Loucy (cell line): ENCODE measurements around the gene GBX2.

ENCODE experiments used
- H2AFZ ChIP-seq: fragments of 200-600 bp; sonication (generic); 2 replicates; pipeline ENCODE4 v1.6.0; 2016; ENCODE audit warnings: antibody characterized with exemption, mild to moderate bottlenecking, low read length, moderate library complexity
- H3F3A ChIP-seq: fragments of 200-600 bp; 2 replicates; pipeline ENCODE4 v1.6.0; 2016; ENCODE audit warnings: antibody characterized with exemption, low read depth, mild to moderate bottlenecking
- H3K27me3 ChIP-seq: fragments of 200-600 bp; sonication (generic); 2 replicates; pipeline ENCODE4 v1.6.1; 2014; ENCODE audit warnings: low read length, mild to moderate bottlenecking; ENCODE audit not compliant: insufficient read depth, poor library complexity, severe bottlenecking
- H3K36me3 ChIP-seq: fragments of 200-600 bp; sonication (generic); 2 replicates; pipeline ENCODE4 v1.6.1; 2016; ENCODE audit warnings: low read length; ENCODE audit not compliant: insufficient read depth
- H3K4me1 ChIP-seq: fragments of 200-600 bp; sonication (generic); 2 replicates; pipeline ENCODE4 v1.5.1; 2014; ENCODE audit warnings: low read length, mild to moderate bottlenecking; ENCODE audit not compliant: insufficient read depth, poor library complexity, severe bottlenecking
- H3K4me2 ChIP-seq: fragments of 200-600 bp; sonication (generic); 2 replicates; pipeline ENCODE4 v1.6.0; 2014; ENCODE audit warnings: antibody characterized with exemption, low read length, low read depth, mild to moderate bottlenecking; ENCODE audit not compliant: poor library complexity, severe bottlenecking
- H3K4me3 ChIP-seq: fragments of 200-600 bp; sonication (generic); 2 replicates; pipeline ENCODE4 v1.5.1; 2014; ENCODE audit warnings: low read length, mild to moderate bottlenecking, mixed read lengths; ENCODE audit not compliant: poor library complexity, severe bottlenecking
- H3K79me2 ChIP-seq: fragments of 200-600 bp; sonication (generic); 2 replicates; pipeline ENCODE4 v1.6.1; 2014; ENCODE audit warnings: low read length; ENCODE audit not compliant: insufficient read depth
- H3K9ac ChIP-seq: fragments of 200-600 bp; sonication (generic); 2 replicates; pipeline ENCODE4 v1.6.0; 2014; ENCODE audit warnings: mild to moderate bottlenecking, low read depth, low read length, moderate library complexity; ENCODE audit not compliant: poor library complexity, severe bottlenecking
- H3K9me2 ChIP-seq: fragments of 200-600 bp; sonication (generic); replicated peaks from 2 replicates; pipeline ENCODE4 v1.6.1; 2016; ENCODE audit warnings: low read depth, low read length, mixed read lengths
- H3K9me3 ChIP-seq: fragments of 200-600 bp; sonication (generic); 2 replicates; pipeline ENCODE4 v1.6.1; 2014; ENCODE audit warnings: mild to moderate bottlenecking, antibody characterized with exemption, low read length, low read depth; ENCODE audit not compliant: insufficient read depth
- H4K20me1 ChIP-seq: fragments of 200-600 bp; sonication (generic); 2 replicates; pipeline ENCODE4 v1.6.0; 2014; ENCODE audit warnings: antibody characterized with exemption, low read length, mild to moderate bottlenecking; ENCODE audit not compliant: insufficient read depth, poor library complexity, severe bottlenecking
- CTCF ChIP-seq: fragments of 200-600 bp; sonication (generic); conservative IDR thresholded peaks from 2 replicates; pipeline ENCODE4 v1.5.1; 2014; ENCODE audit warnings: mild to moderate bottlenecking, antibody characterized with exemption, low read length
- EZH2phosphoT487 ChIP-seq: fragments of 200-600 bp; IDR thresholded peaks from 2 replicates; pipeline ENCODE4 v1.6.1; 2018; ENCODE audit warnings: antibody characterized with exemption, mild to moderate bottlenecking, moderate library complexity, borderline replicate concordance

The GBX2 gene

GRCh38 chr2:236159778-236160170, 8.4 kb downstream of the GBX2 start:
- Histone ChIP-seq H4K20me1 (no peaks in the 10 kb centered on the region), H3K9ac (no peak overlapping the region), H3K4me3 (no peak overlapping the region), H3K9me2 (no peaks in the 10 kb centered on the region), H3K4me2 (no peak overlapping the region), H3K9me3 (no peaks in the 10 kb centered on the region), H3K27me3 (no peaks in the 10 kb centered on the region), H2AFZ (no peak overlapping the region), H3K79me2 (no peaks in the 10 kb centered on the region), H3F3A (no peaks in the 10 kb centered on the region), H3K4me1 (no peaks in the 10 kb centered on the region), H3K36me3 (no peaks in the 10 kb centered on the region)
- TF ChIP-seq EZH2phosphoT487 (no peak), CTCF (no peak)

- no peak overlapping the region for H3K4me2 ChIP-seq
Observed at GRCh38 chr2:236158969-236159777, 9.0 kb downstream of the GBX2 start.

GRCh38 chr2:236157815-236158498, 10.2 kb downstream of the GBX2 start:
- no peak overlapping the region for H3K4me2 ChIP-seq
- no peaks in the 10 kb centered on the region for H3K27me3 ChIP-seq
- no peaks in the 10 kb centered on the region for H3K9me3 ChIP-seq
- no peaks in the 10 kb centered on the region for H3F3A ChIP-seq
- H3K36me3 ChIP-seq: no peaks in the 10 kb centered on the region
- TF ChIP-seq EZH2phosphoT487 (no peak), CTCF (no peak)
- H2AFZ ChIP-seq: no peak overlapping the region
- no peaks in the 10 kb centered on the region for H3K4me1 ChIP-seq
- H3K4me3 ChIP-seq: no peak overlapping the region
- H3K9ac ChIP-seq: no peak overlapping the region
- H3K9me2 ChIP-seq: no peaks in the 10 kb centered on the region
- no peaks in the 10 kb centered on the region for H4K20me1 ChIP-seq
- H3K79me2 ChIP-seq: no peaks in the 10 kb centered on the region

More at GRCh38 chr2:236158969-236159777, 9.0 kb downstream of the GBX2 start:
- no peak overlapping the region for H3K4me3 ChIP-seq
- H3K27me3 ChIP-seq: no peaks in the 10 kb centered on the region
- no peaks in the 10 kb centered on the region for H4K20me1 ChIP-seq
- no peaks in the 10 kb centered on the region for H3K9me3 ChIP-seq
- no peak for TF ChIP-seq CTCF
- TF ChIP-seq EZH2phosphoT487: no peak
- H2AFZ ChIP-seq: no peak overlapping the region
- H3K36me3 ChIP-seq: no peaks in the 10 kb centered on the region
- H3K79me2 ChIP-seq: no peaks in the 10 kb centered on the region
- no peaks in the 10 kb centered on the region for H3K9me2 ChIP-seq
- H3F3A ChIP-seq: no peaks in the 10 kb centered on the region
- H3K9ac ChIP-seq: no peak overlapping the region
- H3K4me1 ChIP-seq: no peaks in the 10 kb centered on the region
